GM21381 (cell line): ENCODE measurements around the gene PDE3B.
"Not testable (repeated sequence)": the region's sequence is repeated elsewhere in the genome, so short reads cannot be mapped to it uniquely, and the experiment has no call there.

Experiments used
- ATAC-seq: cut with Tn5 transposase; IDR thresholded peaks from one replicate; pipeline ENCODE4 v1.9.1; 2021; ENCODE audit warnings: mild to moderate bottlenecking, moderate library complexity; ENCODE audit not compliant: unreplicated experiment

Gene PDE3B

DNA sequence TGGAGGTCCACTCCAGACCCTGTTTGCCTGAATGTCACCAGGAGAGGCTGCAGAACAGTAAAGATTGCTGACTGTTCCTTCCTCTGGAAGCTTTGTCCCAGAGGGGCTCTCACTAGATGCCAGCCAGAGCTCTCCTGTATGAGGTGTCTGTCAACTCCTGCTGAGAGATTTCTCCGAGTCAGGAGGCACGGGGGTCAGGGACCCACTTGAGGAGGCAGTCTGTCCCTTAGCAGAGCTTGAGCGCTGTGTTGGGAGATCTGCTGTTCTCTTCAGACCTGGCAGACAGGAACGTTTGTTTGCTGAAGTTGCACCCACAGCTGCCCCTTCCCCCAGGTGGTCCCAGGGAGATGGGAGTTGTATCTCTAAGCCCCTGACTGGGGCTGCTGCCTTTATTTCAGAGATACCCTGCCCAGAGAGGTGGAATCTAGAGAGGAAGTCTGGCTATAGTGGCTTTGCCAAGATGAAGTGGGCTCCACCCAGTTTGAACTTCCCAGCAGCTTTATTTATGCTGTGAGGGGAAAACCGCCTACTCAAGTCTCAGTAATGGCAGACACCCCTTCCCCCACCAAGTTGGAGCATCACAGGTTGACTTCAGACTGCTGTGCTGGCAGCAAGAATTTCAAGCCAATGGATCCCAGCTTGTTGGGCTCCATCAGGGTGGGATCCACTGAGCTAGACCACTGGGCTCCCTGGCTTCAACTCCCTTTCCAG lies 99.4 kb downstream of the PDE3B start:
- no peak for ATAC-seq

- not testable (repeated sequence) for ATAC-seq
Observed at GRCh38 chr11:14743667-14744066, 100.1 kb downstream of the PDE3B start.

GRCh38 chr11:14746857-14747395 lies 103.3 kb downstream of the PDE3B start:
- no peak for ATAC-seq

DNA sequence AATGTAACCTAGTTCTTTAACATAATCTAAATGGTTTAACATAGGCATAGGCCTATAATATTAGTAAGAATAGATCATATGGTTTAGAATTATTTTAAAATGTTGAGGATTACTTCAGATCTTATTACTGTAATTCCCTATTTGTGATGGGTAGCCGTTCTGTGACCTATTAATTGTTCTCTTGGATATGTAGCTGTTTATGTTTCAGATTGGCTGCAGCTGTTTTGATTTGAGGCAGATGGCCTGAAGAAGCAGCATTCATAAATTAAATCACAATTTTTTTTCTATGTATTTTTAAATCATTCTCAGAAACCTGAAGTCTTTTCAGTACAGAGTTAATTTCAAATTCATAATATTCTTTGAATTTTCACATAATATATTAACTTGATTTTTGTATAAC lies 104.5 kb downstream of the PDE3B start:
- no peak for ATAC-seq

DNA sequence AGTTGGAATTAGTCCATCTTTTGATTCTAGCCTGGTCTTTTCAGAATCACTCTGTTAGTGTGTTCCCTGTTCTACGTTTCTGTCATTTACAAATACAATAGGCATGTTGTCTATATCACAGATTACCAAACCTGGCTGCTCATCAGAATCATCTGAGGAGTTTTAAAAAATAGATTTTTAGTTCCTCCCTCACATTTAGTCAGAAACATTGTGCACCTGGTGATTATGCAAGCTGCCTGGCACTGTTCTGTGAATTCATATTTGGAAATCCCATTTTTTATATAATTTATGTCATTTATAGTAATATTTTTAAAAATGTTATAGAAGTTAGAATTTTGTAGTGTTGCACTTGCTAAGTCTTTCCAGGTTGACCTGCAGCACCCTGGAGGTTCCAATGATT lies 107.3 kb downstream of the PDE3B start:
- ATAC-seq = no peak

GRCh38 chr11:14751975-14752407 lies 108.4 kb downstream of the PDE3B start:
- ATAC-seq = no peak

DNA sequence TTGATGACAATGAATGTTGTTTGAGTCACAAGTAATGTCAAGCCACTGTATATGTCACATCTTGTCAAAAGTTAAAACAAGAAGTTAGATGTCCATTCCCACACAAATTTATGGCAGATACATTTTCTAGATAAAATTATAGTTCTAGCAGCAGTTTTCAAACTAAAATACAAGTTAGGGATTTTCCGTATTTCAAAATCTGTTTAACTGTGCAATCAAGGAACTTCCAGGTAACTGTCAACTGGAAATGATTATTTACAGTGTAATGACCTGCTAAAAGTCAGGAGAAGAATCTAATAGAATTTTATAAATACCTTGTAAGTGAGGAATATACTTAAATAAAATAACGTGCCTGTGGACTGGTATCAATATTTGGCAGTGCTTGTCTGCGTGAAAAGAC lies 111.5 kb downstream of the PDE3B start:
- ATAC-seq = no peak

DNA sequence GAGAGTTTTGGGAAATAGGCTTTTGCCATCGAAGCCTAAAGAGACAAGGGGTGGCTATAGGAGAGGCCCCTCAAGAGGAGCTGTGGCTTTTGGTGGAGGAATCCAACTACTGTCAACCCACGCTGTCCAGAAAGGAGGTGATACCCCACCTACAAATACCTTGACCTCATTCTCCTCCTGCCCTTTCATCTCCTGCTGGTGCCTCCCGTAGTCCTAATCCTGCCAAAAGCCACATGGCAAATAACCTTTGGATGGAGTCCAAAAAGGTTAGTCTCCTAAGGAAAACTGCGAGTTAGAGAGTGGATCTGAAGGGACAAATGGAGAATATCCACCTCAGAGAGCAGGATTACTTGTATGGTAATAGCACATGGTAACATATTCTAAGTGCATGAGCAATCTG lies 112.7 kb downstream of the PDE3B start:
- no peak for ATAC-seq

- not testable (repeated sequence) for ATAC-seq
Observed at GRCh38 chr11:14759300-14760012, 115.9 kb downstream of the PDE3B start.

DNA sequence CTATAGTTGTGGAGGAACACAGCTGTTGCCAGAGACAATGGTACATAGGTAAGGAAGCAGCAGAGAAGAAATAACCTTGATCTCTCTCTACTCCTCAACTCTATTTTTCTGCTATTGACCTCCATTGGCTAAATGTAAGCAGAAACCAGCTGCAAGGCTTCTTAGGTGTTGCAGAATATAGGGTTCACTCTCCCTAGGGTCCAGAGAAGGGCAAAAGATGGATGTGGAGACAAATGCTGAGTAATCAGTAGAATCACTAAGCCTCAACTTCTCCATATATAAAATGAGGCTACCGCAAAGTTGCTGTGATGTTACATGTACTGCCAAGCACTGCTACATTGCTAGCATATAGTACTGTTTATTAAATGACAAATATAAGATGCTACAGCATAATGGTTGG lies 120.6 kb downstream of the PDE3B start:
- ATAC-seq = no peak

DNA sequence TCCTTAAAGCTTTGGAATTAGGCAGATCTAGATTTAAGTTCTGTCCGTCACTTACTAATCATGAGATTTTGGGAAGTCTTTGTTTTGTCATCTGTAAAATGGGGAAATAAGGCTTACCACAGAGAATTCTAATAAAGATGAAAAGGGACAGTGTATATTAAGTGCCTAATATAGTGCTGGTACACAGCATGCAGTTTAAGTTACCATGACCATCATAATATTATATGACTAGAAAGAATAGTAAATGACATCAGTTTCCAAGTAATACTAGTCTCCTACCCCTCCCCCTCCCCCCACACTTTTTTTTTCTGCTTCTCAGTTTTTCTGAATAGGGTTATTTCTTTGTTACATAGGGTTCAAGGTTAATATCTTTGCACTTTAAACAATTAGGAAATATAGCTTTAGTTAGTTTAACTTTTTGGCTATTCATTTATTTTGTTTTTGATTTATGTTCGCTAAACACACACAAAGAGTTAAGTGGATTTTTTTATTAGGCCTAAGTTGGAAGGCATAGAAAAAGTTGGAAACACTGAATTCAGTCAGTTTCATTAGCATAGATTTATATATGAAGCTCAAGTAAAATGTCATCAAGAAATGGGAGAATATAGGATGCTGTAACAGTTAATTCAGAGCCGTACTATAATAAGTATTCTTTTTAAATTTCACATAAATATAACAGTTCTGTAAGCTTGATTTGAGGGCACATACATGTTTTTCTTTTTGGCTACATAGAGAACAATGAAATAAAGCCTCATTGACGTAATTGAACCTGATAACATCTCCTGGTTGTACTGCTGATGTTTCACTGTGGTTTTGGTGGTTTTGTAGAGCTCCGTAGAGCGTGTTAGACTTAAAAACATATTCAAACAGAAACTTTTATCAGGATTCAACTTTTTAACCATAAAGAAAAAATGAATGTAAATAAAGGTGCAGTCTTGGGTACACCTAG lies 121.2 kb downstream of the PDE3B start:
- ATAC-seq = peak; percentile 85

GRCh38 chr11:14766585-14766984 lies 123.0 kb downstream of the PDE3B start:
- no peak for ATAC-seq

- peak; percentile 47 for ATAC-seq
Observed at GRCh38 chr11:14768526-14769188, 125.1 kb downstream of the PDE3B start.

DNA sequence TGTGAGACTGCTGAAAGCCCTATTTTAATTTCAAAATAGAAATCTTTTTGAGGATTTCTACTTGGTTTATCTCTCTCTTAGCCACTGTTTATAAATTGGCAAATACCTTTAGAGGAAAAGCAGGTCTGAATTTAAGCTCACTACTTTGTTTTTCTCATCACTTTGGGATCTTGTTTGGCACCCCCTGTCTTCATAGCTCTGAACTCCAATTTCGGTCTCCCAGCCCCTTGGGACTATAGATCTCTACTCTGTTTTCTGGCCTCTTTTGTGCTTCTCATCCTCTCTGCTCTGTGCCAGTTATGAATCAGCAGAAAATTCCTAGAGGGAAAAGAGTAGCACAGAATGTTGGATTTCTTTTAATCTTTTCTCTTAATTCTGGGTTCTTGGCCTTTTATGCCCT lies 130.2 kb downstream of the PDE3B start:
- ATAC-seq = no peak

GRCh38 chr11:14774721-14775120 lies 131.1 kb downstream of the PDE3B start:
- ATAC-seq = no peak

GRCh38 chr11:14775897-14776296 lies 132.3 kb downstream of the PDE3B start:
- ATAC-seq = no peak

DNA sequence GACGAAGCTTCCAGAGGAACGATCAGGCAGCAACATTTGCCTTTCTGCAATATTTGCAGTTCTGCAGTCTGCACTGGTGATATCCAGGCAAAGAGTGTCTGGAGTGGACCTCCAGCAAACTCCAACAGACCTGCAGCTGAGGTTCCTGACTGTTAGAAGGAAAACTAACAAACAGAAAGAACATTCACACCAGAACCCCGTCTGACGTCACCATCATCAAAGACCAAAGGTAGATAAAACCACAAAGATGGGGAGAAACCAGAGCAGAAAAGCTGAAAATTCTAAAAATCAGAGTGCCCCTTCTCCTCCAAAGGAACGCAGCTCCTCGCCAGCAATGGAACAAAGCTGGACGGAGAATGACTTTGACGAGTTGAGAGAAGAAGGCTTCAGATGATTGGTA lies 134.9 kb downstream of the PDE3B start:
- ATAC-seq = not testable (repeated sequence)

DNA sequence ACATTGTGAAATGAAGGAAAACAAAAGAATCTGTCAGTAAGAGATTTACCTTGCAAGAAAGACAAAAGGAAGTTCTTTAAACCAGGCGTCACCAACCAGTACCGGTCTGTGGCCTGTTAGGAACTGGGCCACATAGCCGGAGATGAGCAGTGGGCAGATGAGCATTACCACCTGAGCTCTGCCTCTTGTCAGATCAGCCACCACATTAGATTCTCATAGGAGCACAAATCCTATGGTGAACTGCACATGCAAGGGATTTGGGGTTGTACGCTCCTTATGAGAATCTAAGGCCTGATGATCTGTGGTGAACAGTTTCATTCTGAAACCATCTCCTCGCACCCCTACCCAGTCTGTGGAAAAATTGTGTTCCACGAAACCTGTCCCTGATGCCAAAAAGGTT lies 140.2 kb downstream of the PDE3B start:
- ATAC-seq = no peak

- no peak for ATAC-seq
Observed at GRCh38 chr11:14784230-14784629, 140.6 kb downstream of the PDE3B start.

GRCh38 chr11:14789879-14790484 lies 146.4 kb downstream of the PDE3B start:
- no peak for ATAC-seq
